ENCODE results near the gene INO80. TPM values are rescaled to one million over a fixed set of nuclear protein-coding genes. Genes with fewer than 3 reads are reported as not detected.

Gene INO80
- total RNA-seq, 2 donors from 2014 or later, result 14.8 to 17.5 TPM

GRCh38 chr15:41096178-41096577 is 19.9 kb downstream of the INO80 start:
- H3K4me1 ChIP-seq (ENCODE audit: control insufficient read depth, insufficient read depth, low read length), result no peaks in the 10 kb centered on the region
- H3K27me3 Mint-ChIP-seq (ENCODE audit: insufficient read depth), result no peaks in the 10 kb centered on the region
- 87 to 95% methylated on average over 3 to 6 of the region's 6 CpGs for WGBS, 2 experiments (ENCODE audit: insufficient coverage in 1 of 2, insufficient read length in 1 of 2)

GRCh38 chr15:41085029-41085428 is 31.1 kb downstream of the INO80 start:
- Histone ChIP-seq H3K36me3 (ENCODE audit: control insufficient read depth, insufficient read depth, low read length) (peaks cover 98% of the 10 kb centered on the region), H3K4me3 (ENCODE audit: low read length) (no peak overlapping the region), H3K4me1 (ENCODE audit: control insufficient read depth, insufficient read depth, low read length) (no peaks in the 10 kb centered on the region), H3K9ac (ENCODE audit: extremely low read depth, low read length, poor library complexity, severe bottlenecking) (no peak overlapping the region), H3K27me3 (ENCODE audit: control insufficient read depth, insufficient read depth, low read length, poor library complexity, severe bottlenecking) (no peaks in the 10 kb centered on the region), H3K9me3 (ENCODE audit: control insufficient read depth, low read length) (no peaks in the 10 kb centered on the region), H3K27ac (ENCODE audit: low read depth, low read length) (no peak overlapping the region)
- 94 to 100% methylated on average over 3 of the region's 3 CpGs for WGBS, 2 experiments (ENCODE audit: insufficient coverage in 1 of 2, insufficient read length in 1 of 2)
- Mint-ChIP-seq H3K4me3 (no peak overlapping the region), H3K4me1 (no peaks in the 10 kb centered on the region), H3K27me3 (ENCODE audit: insufficient read depth) (no peaks in the 10 kb centered on the region), H3K9me3 (no peaks in the 10 kb centered on the region), H3K36me3 (ENCODE audit: low read depth) (peaks cover 78% of the 10 kb centered on the region), H3K27ac (no peak overlapping the region)
- DNase-seq, result no peak
- TF ChIP-seq CTCF (conservative IDR thresholded peaks at IDR 0.05), result no peak

More at GRCh38 chr15:41096178-41096577, 19.9 kb downstream of the INO80 start:
- no peaks in the 10 kb centered on the region for H3K4me1 Mint-ChIP-seq
- peaks cover 59% of the 10 kb centered on the region for H3K36me3 Mint-ChIP-seq (ENCODE audit: low read depth)
- TF ChIP-seq CTCF (conservative IDR thresholded peaks at IDR 0.05), result no peak
- no peak for DNase-seq
- H3K9me3 Mint-ChIP-seq, result no peaks in the 10 kb centered on the region
- Histone ChIP-seq H3K27ac (ENCODE audit: low read depth, low read length) (no peak overlapping the region), H3K9me3 (ENCODE audit: control insufficient read depth, low read length) (no peaks in the 10 kb centered on the region), H3K9ac (ENCODE audit: extremely low read depth, low read length, poor library complexity, severe bottlenecking) (no peak overlapping the region), H3K27me3 (ENCODE audit: control insufficient read depth, insufficient read depth, low read length, poor library complexity, severe bottlenecking) (no peaks in the 10 kb centered on the region), H3K36me3 (ENCODE audit: control insufficient read depth, insufficient read depth, low read length) (peaks cover 78% of the 10 kb centered on the region), H3K4me3 (ENCODE audit: low read length) (no peak overlapping the region)
- H3K4me3 Mint-ChIP-seq, result no peak overlapping the region
- H3K27ac Mint-ChIP-seq, result no peak overlapping the region

- Histone ChIP-seq H3K9me3 (ENCODE audit: control insufficient read depth, low read length) (no peaks in the 10 kb centered on the region), H3K9ac (ENCODE audit: extremely low read depth, low read length, poor library complexity, severe bottlenecking) (no peak overlapping the region), H3K27me3 (ENCODE audit: control insufficient read depth, insufficient read depth, low read length, poor library complexity, severe bottlenecking) (no peaks in the 10 kb centered on the region), H3K36me3 (ENCODE audit: control insufficient read depth, insufficient read depth, low read length) (peaks cover 90% of the 10 kb centered on the region), H3K27ac (ENCODE audit: low read depth, low read length) (no peak overlapping the region), H3K4me3 (ENCODE audit: low read length) (no peak overlapping the region), H3K4me1 (ENCODE audit: control insufficient read depth, insufficient read depth, low read length) (no peaks in the 10 kb centered on the region)
- H3K27ac Mint-ChIP-seq, result no peak overlapping the region
- no peak for TF ChIP-seq CTCF (conservative IDR thresholded peaks at IDR 0.05)
- peaks cover 80% of the 10 kb centered on the region for H3K36me3 Mint-ChIP-seq (ENCODE audit: low read depth)
- DNase-seq, result no peak
- no peaks in the 10 kb centered on the region for H3K4me1 Mint-ChIP-seq
- H3K4me3 Mint-ChIP-seq, result no peak overlapping the region
- WGBS, 2 experiments (ENCODE audit: insufficient coverage in 1 of 2, insufficient read length in 1 of 2), result 93 to 100% methylated on average over 1 of the region's 1 CpG
- H3K27me3 Mint-ChIP-seq (ENCODE audit: insufficient read depth), result no peaks in the 10 kb centered on the region
- H3K9me3 Mint-ChIP-seq, result no peaks in the 10 kb centered on the region
Observed at GRCh38 chr15:41080144-41080543, 35.9 kb downstream of the INO80 start.
